H54 (cell line): ENCODE data around the gene PRKG1.
"Not testable (repeated sequence)": the region's sequence is repeated elsewhere in the genome, so short reads cannot be mapped to it uniquely, and the experiment has no call there.

Experiments used
- DNase-seq: peaks from one replicate; pipeline ENCODE4 v3.0.0; 2011; ENCODE audit warnings: low spot score, mixed read lengths; ENCODE audit not compliant: insufficient read length
- FAIRE-seq: peaks from 3 replicates; lab custom pipeline; 2011; peaks lifted over from hg19 to GRCh38; lab: Jason Lieb, UNC
- POLR2A ChIP-seq: IDR thresholded peaks from 2 replicates; pipeline ENCODE4 v1.6.1; 2011; ENCODE audit warnings: low read depth, mild to moderate bottlenecking, low read length

Gene PRKG1

GRCh38 chr10:51729822-51730555, 655.7 kb downstream of the PRKG1 start:
- DNase-seq: no peak
- no peak for TF ChIP-seq POLR2A
- FAIRE-seq: no peak

DNA sequence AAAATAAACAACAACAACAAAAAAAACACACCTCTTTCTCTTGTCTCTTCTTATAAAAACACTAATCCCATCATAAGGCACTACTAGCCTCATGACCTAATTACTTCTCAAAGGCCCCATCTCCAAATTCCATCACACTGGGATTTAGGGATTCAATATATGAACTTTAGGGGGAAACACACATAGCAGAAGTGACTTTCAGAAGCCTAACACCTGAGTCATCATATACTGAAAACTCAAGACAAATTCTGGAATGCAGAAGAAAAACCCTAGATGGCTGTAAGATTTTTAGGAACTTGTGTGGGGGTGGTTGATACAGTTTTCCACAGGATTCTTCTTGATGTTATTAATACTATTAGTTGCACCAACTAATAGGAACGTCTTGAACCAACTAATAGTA, 658.8 kb downstream of the PRKG1 start:
- FAIRE-seq (no peak), DNase-seq (no peak)
- TF ChIP-seq POLR2A: no peak

GRCh38 chr10:51743146-51743545, 668.9 kb downstream of the PRKG1 start:
- FAIRE-seq (no peak), DNase-seq (no peak)
- no peak for TF ChIP-seq POLR2A

- FAIRE-seq (no peak), DNase-seq (no peak)
- no peak for TF ChIP-seq POLR2A
Observed at GRCh38 chr10:51744235-51745000, 670.1 kb downstream of the PRKG1 start.

GRCh38 chr10:51745397-51745796, 671.1 kb downstream of the PRKG1 start:
- no peak for FAIRE-seq
- no peak for TF ChIP-seq POLR2A
- no peak for DNase-seq

GRCh38 chr10:51747216-51747615, 672.9 kb downstream of the PRKG1 start:
- FAIRE-seq (no peak), DNase-seq (no peak)

DNA sequence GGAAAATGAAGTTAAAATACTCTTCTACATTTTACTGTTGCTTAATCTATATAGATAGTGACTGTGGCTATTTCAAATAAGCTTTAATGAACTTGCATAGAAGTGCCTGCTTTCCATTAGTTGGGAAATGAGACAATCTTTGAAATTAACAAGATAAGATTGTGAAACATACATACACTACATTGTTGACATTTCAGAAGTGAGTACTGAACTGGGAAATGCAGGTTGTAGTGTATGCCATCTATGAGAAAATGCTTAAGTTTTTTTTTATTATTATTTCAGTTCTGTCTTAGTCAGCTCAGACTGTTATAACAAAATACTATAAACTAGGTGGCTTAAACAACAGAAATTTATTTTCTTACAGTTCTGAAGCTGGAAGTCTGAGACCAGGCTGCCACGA, 674.7 kb downstream of the PRKG1 start:
- DNase-seq (no peak), FAIRE-seq (no peak)
- no peak for TF ChIP-seq POLR2A

More at GRCh38 chr10:51747216-51747615, 672.9 kb downstream of the PRKG1 start:
- TF ChIP-seq POLR2A: no peak

- DNase-seq (no peak), FAIRE-seq (no peak)
- no peak for TF ChIP-seq POLR2A
Observed at GRCh38 chr10:51758366-51758765, 684.1 kb downstream of the PRKG1 start.

- DNase-seq: not testable (repeated sequence)
Observed at GRCh38 chr10:51758838-51759237, 684.6 kb downstream of the PRKG1 start.

DNA sequence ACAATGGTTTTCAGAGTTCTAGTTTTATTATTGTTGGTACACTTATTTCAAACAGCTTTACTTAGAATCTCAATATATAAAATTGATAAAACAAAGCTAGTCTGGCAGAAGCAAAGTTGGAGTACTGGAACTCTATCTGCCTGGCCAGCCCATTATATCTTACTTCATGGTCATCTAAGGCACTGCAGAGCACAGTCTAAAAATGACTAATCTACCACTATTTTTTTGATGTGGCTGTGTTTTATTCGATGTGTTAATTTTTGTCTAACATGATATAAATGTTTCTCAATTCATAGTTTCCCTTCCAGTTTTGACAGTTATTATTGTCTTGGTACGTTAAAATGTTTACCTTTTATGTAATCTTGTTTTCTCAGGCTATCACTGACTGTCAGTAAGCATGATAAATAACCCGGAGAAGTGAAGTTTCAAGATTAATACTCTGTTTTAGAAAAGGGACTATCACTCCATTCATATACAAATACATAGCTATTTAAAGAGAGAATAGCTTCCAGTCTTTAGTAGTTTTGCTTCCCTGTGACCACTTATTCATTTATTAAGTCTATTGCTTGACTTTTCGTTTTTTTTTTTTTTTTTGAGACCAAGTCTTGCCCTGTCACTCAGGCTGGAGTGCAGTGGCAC, 685.7 kb downstream of the PRKG1 start:
- FAIRE-seq (no peak), DNase-seq (no peak)
- no peak for TF ChIP-seq POLR2A

More at GRCh38 chr10:51758838-51759237, 684.6 kb downstream of the PRKG1 start:
- FAIRE-seq: not testable (repeated sequence)

- FAIRE-seq (no peak), DNase-seq (no peak)
- no peak for TF ChIP-seq POLR2A
Observed at GRCh38 chr10:51760864-51761640, 686.8 kb downstream of the PRKG1 start.

GRCh38 chr10:51763746-51764145, 689.5 kb downstream of the PRKG1 start:
- FAIRE-seq: no peak
- DNase-seq: no peak
- no peak for TF ChIP-seq POLR2A

DNA sequence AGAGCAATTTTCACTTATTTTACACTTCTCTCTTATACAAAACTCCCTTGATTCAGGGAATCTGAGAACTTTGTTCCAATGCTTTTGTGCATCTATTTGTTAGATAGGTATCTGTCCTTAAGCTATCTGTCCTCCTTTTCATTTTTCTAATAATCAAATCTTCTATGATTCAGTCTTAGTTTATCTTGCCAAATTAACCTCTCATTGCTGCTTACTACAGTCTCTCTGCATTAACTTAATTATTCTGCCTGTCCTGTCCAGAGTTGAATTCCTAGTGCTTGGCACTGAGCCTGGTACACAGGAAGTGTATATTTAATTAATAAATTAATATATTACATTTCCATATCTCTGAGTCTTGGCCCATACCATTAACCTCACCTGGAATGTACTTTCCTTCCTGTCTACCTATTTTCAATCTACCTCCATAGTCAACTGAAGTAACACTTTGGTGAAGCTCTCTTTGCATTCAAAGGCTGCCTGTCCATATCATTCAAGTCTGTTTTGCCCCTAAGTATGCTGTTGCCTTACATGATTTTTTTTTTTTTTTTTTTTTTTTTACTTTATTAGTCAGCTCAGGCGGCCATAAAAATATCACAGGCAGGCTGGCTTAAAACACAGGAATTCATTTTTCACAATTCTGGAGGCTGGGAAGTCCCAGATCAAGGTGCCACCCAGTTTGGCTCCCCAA, 691.1 kb downstream of the PRKG1 start:
- TF ChIP-seq POLR2A: no peak
- DNase-seq: no peak
- FAIRE-seq: no peak
